PC-3 (cell line): ENCODE results near the gene CNTNAP3B. TPM values are rescaled to one million over a fixed set of nuclear protein-coding genes. Genes with fewer than 3 reads are reported as not detected.

Experiments
- total RNA-seq: library from RNA; depleted of rRNA; stranded (reverse); fragments of >200 nt; gene quantifications from 2 replicates; pipeline ENCODE4 v1.2.3, GENCODE V29; 2014; rRNA removed

CNTNAP3B gene
- total RNA-seq, 1 experiment from 2014 or later, result 10.3 TPM

Other genes with a start within 250 kb of the CNTNAP3B start
- gene SPATA31A6, start 54.2 kb upstream of the CNTNAP3B start, total RNA-seq, result not detected in 2 replicates